Stomach (tissue), 9 donors: ENCODE data around the gene RFX6. TPM values are rescaled to one million over a fixed set of nuclear protein-coding genes. Genes with fewer than 3 reads are reported as not detected.
A peak's percentile ranks its signal among the peaks of the same experiment; 100 is the strongest.

ENCODE experiments used
- DNase-seq, 2 donors: peaks; one replicate each; pipeline versions ENCODE4 v3.0.0 to v3.0.0-alpha.2; 2013 to 2019
- H3K27ac ChIP-seq, 5 donors: fragments of 200-600 bp in 4 of 5; sonication (generic) in 4 of 5; one replicate each; pipeline ENCODE4 v1.5.1; 2013 to 2019; ENCODE audit warnings: mild to moderate bottlenecking in 1 of 5, moderate library complexity in 1 of 5
- H3K27me3 ChIP-seq, 3 donors: fragments of 200-600 bp; sonication (generic); one replicate each; pipeline ENCODE4 v1.5.1; 2017 to 2019; ENCODE audit warnings: mixed run types in 1 of 3
- H3K36me3 ChIP-seq, 4 donors: fragments of 200-600 bp; sonication (generic); 1 replicate in 3 of 4; 2 replicates in 1 of 4; pipeline ENCODE4 v1.5.1; 2016 to 2019
- H3K4me1 ChIP-seq, 4 donors: fragments of 200-600 bp; sonication (generic); one replicate each; pipeline ENCODE4 v1.5.1; 2016 to 2019
- H3K4me3 ChIP-seq, 4 donors: fragments of 200-600 bp; sonication (generic) in 3 of 4; one replicate each; pipeline ENCODE4 v1.5.1; 2016 to 2019; ENCODE audit warnings: mild to moderate bottlenecking in 1 of 4
- H3K9me3 ChIP-seq, 4 donors: fragments of 200-600 bp; sonication (generic); one replicate each; pipeline ENCODE4 v1.5.1; 2016 to 2019
- CTCF ChIP-seq, 7 experiments: fragments of 450-650 bp in 4 of 7; fragments of 200-600 bp in 3 of 7; sonication (generic) in 3 of 7; IDR thresholded peaks; one replicate each; pipeline ENCODE4 v1.5.1; 2016 to 2019; ENCODE audit warnings: antibody characterized with exemption in 7 of 7, control low read depth in 2 of 7, mild to moderate bottlenecking in 1 of 7
- EP300 ChIP-seq: sonication (generic); formaldehyde crosslinking; IDR thresholded peaks from one replicate; pipeline ENCODE4 v1.6.1; 2017; ENCODE audit warnings: antibody characterized with exemption
- POLR2A ChIP-seq, 4 donors: fragments of 450-650 bp; IDR thresholded peaks; one replicate each; pipeline ENCODE4 v1.6.1; 2016; ENCODE audit warnings: antibody characterized with exemption in 4 of 4, control low read depth in 2 of 4, mild to moderate bottlenecking in 1 of 4, moderate library complexity in 1 of 4
- POLR2AphosphoS5 ChIP-seq, 3 donors: sonication (generic); formaldehyde crosslinking; IDR thresholded peaks; one replicate each; pipeline ENCODE4 v1.6.1; 2016; ENCODE audit warnings: antibody characterized with exemption in 3 of 3
- WGBS, 5 donors: extraction: QIAGEN DNeasy Blood & Tissue Kit in 3 of 5; methylation state at CpG; one replicate each; pipeline versions ENCODE4 v1.1.5 to v1.1.7; 2013 to 2018; 5-methylcytosine and 5-hydroxymethylcytosine counted together
- intact Hi-C: fragments of 100-400 bp; cut with DNase I; formaldehyde crosslinking; loops from one replicate; pipeline ENCODE4 v1.15.1; 2023; ENCODE audit warnings: low total_unique reads
- polyA plus RNA-seq, 3 donors: library from polyadenylated mRNA; stranded (reverse); fragments of 200-250 nt; gene quantifications; one replicate each; pipeline ENCODE4 v1.2.3, GENCODE V29; 2013
- total RNA-seq, 5 donors: library from RNA; depleted of rRNA; stranded (reverse); fragments of >200 nt; gene quantifications; one replicate each; pipeline versions ENCODE4 v1.1.0 to v1.2.3, GENCODE V29; 2014 to 2016
- donor health status: healthy with polysubstance abuse.
- donor health status: Bipolar disorder and iron deficiency.
- donor health status: healthy.

RFX6 gene
- total and polyA plus RNA-seq, 8 donors = 0.55 to 2.9 (median 1.7) TPM; not detected in 2

DNA sequence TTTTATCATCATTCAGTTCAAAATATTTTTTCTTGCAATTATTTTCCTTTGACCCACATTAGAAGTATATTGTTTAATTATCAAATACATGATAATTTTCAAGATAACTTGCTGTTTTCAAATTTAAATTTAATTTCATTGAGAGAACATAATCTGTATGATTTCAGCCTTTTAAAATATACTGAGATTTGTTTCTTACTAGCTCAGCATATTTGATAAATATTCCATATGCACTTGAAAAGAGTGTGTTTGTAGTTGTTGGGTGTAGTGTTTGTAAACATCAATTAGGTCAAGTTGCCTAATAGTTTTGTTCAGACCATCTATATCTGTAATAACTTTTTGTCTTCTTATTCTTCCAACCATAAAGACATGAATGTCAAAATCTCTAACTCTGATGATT lies 19.0 kb upstream of the RFX6 start:
- Histone ChIP-seq H3K27ac (no peak overlapping the region), H3K27me3 (no peaks in the 10 kb centered on the region), H3K4me3 (no peak overlapping the region), H3K36me3 (no peaks in the 10 kb centered on the region), H3K4me1 (no peaks in the 10 kb centered on the region), H3K9me3 (peaks cover 0 to 16% (median 12%) of the 10 kb centered on the region in 4 donors)
- no peak for DNase-seq
- TF ChIP-seq CTCF (IDR thresholded peaks at IDR 0.05) (no peak), POLR2AphosphoS5 (IDR thresholded peaks at IDR 0.05) (no peak), POLR2A (IDR thresholded peaks at IDR 0.05) (no peak), EP300 (no peak)
- intact Hi-C loops = no loop called here

- TF ChIP-seq POLR2A (IDR thresholded peaks at IDR 0.05) = no peak
- TF ChIP-seq CTCF (IDR thresholded peaks at IDR 0.05) = no peak
- TF ChIP-seq POLR2AphosphoS5 (IDR thresholded peaks at IDR 0.05) = no peak
- TF ChIP-seq EP300 = no peak
- intact Hi-C loops = no loop called here
- Histone ChIP-seq H3K4me1 (no peaks in the 10 kb centered on the region), H3K27me3 (no peaks in the 10 kb centered on the region), H3K9me3 (peaks cover 0 to 16% (median 8%) of the 10 kb centered on the region in 4 donors), H3K36me3 (no peaks in the 10 kb centered on the region), H3K27ac (no peak overlapping the region), H3K4me3 (no peak overlapping the region)
- no peak for DNase-seq
These were observed 17.8 kb upstream of the RFX6 start for GRCh38 chr6:116859264-116859663.

GRCh38 chr6:116866281-116866871 lies 10.7 kb upstream of the RFX6 start:
- H3K9me3 ChIP-seq = peaks cover 0 to 9% (median 0%) of the 10 kb centered on the region in 4 donors

GRCh38 chr6:116872771-116873170 lies 4.3 kb upstream of the RFX6 start:
- H3K4me1 ChIP-seq = peaks cover 11 to 16% (median 15%) of the 10 kb centered on the region in 4 donors
- no peaks in the 10 kb centered on the region for H3K36me3 ChIP-seq
- no peak for TF ChIP-seq POLR2AphosphoS5 (IDR thresholded peaks at IDR 0.05)
- no peak for TF ChIP-seq POLR2A (IDR thresholded peaks at IDR 0.05)
- TF ChIP-seq CTCF (IDR thresholded peaks at IDR 0.05) = no peak
- no peak for TF ChIP-seq EP300
- 90 to 94% (median 92%) methylated on average over 4 of the region's 4 CpGs for WGBS, 5 donors
- no peak for DNase-seq
- H3K27ac ChIP-seq = no peak overlapping the region
- intact Hi-C loops = no loop called here
- no peak overlapping the region for H3K4me3 ChIP-seq
- peaks cover 0 to 15% (median 4%) of the 10 kb centered on the region in 4 donors for H3K9me3 ChIP-seq
- peaks cover 0 to 38% (median 33%) of the 10 kb centered on the region in 3 donors for H3K27me3 ChIP-seq

More at GRCh38 chr6:116866281-116866871, 10.7 kb upstream of the RFX6 start:
- no peak overlapping the region for H3K4me3 ChIP-seq
- H3K27me3 ChIP-seq = no peaks in the 10 kb centered on the region
- intact Hi-C loops = no loop called here
- DNase-seq = peak in 1 of 2 donors; percentile 12
- H3K27ac ChIP-seq = no peak overlapping the region
- no peaks in the 10 kb centered on the region for H3K36me3 ChIP-seq
- TF ChIP-seq POLR2AphosphoS5 (IDR thresholded peaks at IDR 0.05) (no peak), POLR2A (IDR thresholded peaks at IDR 0.05) (no peak), EP300 (no peak), CTCF (IDR thresholded peaks at IDR 0.05) (no peak)
- WGBS, 5 donors = 76 to 86% (median 80%) methylated on average over 3 of the region's 3 CpGs
- H3K4me1 ChIP-seq = no peaks in the 10 kb centered on the region
